GM19238 (cell line): ENCODE results near the gene SHC1.

Experiments
- DNase-seq: peaks from one replicate; pipeline ENCODE4 v3.0.0; 2011; ENCODE audit warnings: low spot score; ENCODE audit not compliant: insufficient read length

Gene SHC1

DNA sequence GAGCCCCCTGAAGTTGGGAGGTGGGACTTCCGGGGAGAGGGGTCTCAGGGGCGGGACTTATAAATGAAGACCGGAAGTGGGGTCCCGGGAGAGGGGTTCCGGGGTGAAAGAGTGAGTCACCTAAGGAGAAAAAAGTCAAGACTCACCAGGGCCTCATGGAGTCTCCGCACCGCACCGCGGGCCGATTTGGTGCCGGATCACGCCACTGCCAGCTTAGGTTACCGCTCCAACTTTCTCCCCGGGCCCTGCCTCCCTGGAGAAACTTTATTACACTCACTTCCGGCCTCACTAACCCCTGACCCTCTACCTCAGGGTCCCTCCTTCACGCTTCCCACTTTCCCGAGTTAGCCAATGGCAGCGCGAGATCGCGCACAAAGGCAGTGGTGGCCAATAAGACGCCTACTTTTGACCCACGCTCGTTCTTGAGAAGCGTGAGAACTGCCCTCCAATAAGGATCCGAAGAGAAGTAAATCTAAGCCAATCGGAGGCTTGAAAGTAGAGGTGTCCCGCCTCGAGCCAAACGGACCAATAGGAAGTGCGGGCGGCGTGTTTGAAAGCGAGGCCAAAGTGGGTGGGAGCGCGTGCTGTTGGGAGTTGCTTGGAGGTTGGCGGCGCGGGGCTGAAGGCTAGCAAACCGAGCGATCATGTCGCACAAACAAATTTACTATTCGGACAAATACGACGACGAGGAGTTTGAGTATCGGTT lies 3.7 kb upstream of the SHC1 start, which contains the start of gene CKS1B:
TSS of gene CKS1B (plus strand) at position 580 of the 706 bp plus-strand sequence. CDS start at position 645, 65 bp downstream.
- DNase-seq, result peak; percentile 95

DNA sequence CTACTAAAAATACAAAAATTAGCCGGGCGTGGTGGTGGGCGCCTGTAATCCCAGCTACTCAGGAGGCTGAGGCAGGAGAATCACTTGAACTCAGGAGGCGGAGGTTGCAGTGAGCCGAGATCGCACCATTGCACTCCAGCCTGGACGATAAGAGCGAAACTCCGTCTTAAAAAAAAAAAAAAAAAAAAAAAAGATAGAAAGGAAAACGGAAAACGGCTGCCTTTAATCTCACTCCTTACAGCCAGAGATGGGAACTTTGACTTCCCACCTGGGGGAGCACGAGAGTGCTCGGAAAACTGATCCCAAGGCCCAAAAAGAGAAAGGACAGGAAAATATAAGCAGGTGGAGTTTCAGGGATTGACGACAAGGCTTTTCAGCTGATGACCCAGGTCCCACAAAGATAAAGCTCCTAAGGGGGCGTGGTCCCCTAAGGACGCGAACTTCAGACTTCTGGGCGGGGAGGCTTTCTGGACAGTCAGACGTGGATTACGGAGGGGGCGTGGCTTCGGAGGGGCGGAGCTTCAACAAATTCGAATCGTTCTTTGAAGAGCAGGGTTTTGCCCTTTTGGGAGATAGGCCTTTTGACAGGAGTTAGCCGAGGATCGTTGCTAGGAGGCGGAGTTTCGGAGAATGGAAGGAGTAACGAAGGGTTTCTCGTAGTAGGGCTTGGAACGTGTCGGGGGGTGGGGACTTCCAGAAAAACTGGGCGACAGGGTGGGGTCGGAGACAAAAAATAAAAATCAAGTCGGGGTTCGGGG lies 3.0 kb upstream of the SHC1 start:
- peak; percentile 81 for DNase-seq

DNA sequence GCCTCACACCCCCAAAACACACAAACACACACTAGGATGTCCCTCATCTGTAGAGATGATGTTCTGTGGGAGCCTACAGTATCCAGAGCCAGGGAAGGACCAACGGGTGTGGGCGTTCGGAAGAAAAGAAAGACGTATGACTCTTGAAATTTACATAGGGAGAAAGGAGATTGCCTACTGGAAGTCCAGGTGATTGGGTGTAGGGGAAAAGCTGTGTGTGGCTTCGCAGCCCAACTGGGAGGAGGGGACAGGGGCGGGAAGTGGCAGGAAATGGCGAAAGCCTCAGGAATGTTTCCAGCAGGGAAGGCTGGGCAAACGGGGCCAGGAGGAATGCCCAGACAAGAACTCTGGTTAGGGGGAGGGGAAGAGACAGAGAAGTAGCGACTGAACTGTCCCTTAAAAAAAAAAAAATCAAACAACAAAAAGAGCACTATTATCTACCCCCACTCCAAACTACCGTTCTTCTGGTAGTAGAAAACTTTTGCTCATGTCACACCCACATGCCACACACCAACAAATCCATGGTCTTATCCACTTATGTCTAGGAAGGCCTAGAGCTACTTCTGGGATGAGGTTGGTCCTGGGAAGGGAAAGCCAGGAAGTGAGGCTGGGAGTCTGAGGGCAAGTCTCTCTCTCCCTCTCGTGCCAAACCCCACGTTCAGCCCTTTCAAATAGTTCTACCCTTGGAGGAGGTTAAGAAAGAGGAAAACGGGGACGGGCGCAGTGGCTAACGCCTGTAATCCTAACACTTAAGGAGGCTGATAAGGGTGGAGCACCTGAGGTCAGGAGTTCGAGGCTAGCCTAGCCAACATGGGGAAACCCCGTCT lies 2.2 kb upstream of the SHC1 start:
- no peak for DNase-seq

DNA sequence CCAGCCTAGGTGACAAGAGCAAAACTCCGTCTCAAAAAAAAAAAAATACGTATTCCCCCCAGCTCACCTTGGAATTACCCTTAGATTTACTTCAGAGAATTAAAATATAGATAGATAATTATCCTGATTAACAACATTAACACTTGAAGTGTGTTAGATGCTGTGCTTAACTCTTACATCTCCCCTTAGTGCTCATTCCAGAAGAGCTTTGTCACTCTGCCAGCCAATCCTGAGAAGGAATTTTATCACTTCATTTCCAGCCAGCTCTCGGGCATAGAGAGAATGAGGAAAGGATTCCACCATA lies 1.6 kb upstream of the SHC1 start:
- DNase-seq, result no peak

DNA sequence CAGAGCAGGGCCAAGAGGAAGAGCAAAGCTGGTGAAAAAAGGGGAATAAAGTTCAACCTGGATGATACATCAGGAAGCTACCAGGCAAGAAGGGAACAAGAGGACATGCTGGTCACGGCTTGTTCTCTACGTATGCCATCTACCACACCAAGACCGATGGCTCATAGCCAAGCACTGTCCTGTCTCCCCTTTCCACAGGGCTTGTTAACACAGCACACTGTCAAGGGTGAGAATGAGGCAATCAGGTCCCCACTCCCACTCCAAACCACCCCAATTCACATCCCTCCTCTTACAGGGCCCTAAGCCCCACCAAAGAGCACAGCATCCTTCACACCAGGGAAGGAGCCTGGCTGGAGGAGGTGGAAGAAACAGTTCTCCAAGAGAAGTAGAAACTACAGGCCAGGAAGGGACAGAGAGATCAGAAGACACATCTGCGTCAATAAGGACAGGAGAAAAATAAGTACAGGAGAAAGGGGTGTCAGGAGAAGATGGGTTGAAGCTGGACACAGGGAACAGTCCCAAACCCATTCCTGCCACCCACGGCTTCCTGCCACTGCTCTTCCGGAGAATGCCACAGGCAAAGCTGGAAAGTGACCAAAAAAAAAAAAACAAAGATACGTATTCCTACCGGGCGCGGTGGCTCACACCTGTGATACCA lies 923 bp upstream of the SHC1 start:
- no peak for DNase-seq

DNA sequence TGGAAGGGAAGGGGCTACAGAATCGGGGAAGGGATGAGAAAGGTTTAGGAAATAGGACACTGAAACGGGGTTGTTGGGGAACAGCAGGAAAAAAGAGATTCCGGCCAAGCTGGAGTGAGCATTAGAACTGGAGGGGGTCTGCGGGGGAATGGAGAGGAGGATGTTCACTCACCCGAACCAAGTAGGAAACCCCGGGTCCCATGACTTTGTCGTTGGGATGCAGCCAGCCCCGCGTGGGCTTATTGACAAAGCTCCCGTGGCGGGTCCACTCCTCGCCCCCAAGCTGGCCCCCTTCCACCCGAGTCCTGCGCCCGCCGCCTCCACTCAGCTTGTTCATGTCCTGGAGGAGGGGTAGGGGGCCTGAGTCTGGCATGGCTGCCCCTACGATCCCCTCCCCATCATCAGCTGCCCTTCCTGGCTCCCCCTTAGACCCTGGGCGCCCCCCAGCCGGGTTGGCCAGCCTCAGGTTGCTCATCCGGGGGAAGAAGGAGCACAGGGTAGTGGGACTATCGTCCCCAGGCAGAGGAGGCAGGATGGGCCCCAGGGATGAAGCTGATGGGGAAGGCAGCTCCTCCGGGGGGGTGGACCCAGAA lies 591 bp downstream of the SHC1 start:
- DNase-seq, result no peak

DNA sequence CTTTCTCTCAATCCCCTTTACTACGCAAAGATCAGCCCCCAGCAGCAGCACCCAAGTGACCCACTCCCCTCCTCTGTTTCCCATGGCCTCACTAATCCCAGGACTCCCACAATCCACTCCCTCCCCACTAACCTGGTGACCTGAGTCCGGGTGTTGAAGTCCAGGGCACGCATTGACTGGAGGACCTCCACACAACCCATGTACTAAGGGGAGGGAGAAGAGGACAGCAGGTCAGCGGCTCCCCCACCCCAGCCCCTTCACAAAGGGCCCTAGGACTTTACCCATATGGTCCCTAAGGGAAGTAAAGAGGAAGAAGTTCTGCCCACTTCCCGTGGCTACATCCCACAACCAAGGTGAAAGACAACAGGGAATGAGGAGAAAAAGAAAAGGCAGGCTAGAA lies 1.3 kb downstream of the SHC1 start:
- DNase-seq, result no peak

DNA sequence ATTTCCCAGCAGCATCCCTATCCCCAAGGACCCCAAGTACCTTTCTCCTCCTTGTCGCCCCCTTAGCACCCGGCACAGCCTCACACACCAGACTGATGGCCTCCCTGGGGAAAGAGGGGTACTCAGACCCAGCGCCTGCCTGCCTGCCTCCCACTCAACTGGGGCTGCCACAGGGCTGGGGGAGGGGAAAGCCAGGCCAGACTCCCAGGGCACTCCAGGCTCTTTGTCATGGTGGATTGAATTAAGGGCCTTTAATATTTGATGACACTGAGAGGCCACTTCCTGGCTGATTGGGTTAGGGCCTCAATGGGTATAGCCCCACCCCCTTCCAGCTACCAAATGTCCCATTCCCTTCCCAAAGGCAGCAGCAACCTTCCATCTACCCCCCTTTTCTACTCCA lies 1.8 kb downstream of the SHC1 start:
- no peak for DNase-seq

DNA sequence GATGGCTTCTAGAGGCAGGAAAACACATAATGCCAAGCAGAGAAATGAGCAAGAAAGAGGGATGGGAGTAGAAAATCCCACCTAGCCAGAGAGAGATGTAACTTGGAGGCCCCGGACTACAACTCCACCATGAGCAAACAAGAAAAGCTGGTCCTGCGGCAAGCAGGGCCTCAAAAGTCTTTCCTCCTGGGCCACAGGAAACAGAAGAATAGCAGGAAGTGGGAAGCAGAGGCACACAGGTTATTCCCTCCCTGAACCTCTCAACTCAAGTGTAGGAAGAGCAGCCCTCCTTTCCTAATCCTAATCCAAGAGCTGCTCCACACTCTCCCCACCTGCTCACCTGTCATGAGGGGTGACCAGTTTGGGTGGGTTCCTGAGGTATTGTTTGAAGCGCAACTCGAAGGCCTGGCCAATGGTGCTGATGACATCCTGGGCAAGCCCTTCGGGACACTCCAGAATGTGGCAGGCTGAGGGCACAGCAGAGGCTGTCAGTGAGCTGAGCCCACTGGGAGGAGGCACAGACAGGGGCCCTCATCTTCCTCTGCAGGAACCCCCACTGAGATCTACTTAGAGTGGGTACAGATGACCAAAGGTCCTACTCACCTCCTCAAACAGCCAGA lies 3.1 kb downstream of the SHC1 start:
- no peak for DNase-seq

DNA sequence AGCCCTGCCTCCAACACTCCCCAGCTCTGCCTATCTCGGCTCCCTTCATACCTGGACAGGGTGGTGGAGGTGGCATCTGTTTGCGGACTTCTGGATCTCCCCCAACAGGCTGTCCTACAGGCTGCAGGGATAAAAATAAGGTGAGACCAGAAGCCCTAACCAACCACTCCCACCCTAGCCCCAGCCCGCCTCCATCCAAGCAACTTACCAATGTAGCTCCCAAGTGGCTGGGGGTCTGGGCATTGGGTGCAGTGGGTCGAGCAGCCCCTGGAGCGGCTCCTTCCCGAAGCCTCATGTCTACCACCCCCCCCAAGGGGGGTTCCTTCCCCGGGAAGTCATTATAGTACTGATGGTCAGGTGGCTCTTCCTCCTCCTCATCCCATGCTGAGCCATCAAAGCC lies 4.4 kb downstream of the SHC1 start:
- DNase-seq, result no peak

DNA sequence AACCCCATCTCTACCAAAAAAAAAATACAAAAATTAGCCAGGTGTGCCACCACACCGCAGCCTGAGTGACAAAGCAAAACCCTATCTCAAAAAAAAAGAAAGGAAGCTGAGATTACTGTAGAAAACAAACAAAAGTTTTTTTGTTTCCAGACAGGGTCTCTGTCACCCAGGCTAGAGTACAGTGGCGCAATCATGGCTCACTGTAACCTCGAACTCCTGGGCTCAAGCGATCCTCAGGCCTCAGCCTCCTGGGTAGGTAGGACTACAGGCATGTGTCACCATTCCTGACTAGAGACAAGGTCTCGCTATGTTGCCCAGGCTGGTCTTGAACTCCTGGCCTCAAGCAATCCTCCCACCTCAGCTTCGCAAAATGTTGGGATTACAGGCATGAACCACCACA lies 6.2 kb downstream of the SHC1 start:
- no peak for DNase-seq

DNA sequence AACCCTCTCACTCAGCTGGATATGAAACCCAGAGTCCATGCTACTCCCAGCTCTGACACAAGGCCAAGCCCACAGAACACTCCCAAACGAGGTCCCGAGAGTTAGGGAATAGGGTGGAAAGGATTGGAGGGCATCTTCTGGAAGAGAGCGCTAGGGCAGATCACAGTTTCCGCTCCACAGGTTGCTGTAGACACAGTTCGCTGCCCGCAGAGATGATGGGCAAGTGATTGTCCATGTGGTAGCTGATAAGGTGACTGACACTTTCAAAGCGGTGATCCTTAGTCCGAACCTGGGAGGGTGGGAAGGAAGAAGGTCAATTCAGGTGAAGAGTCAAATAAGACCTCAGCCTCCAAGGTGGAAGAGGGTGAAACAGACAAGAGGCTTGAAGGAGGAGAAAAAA lies 6.9 kb downstream of the SHC1 start:
- no peak for DNase-seq

DNA sequence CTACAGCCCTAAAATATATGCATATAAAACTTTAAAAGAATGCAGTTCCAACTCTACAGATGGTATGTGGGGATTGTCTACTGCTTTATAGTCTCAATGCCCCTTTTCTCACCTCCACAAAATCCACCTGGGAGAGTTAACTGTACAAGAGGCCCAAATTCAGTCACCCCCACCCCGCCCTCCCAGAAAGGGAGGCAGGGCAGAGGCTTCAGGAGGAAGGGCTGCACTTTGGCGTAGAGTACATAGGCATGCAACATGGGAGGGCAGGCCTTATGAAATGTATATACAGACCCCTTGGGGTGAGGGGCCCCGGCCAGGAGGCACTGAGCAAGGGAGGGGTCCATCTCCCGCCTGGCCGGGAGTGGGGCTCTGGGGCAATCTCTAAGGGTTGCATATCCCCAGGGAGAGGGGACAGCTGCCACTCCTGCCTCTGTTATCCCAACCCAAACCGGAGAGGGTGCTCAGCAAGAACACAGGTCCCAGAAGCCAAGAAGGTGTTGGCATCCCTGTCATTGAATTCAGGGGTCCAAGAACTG lies 7.7 kb downstream of the SHC1 start:
- DNase-seq, result no peak

DNA sequence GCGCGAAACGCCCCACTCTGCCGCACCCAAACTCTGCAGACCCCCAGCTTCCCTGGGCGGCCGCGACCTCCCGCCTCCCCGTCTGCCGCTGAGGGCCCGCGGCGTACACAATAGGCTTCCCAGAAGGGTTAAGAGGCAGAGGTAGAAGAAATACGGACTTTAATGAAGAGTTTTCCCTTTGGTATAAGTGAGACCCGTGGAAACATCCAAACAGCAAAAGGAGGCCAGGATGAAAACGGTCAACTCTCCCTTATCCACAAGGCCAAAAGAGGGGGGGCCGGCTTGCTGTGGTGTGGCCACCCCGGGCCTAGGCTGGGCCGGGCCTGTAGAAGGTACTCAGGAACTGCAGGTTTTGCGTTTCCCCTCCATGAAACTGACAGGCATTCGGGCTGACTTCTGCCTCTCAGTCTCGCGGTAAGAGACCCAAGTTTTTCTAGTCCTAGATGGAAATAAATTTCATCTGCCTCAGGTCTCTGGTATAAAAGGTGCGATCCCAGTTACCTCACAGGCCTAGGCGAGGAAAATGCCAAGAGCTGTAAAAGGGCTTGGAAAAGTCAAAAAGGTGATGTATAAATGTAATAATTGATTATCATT lies 8.3 kb downstream of the SHC1 start:
- DNase-seq, result no peak

DNA sequence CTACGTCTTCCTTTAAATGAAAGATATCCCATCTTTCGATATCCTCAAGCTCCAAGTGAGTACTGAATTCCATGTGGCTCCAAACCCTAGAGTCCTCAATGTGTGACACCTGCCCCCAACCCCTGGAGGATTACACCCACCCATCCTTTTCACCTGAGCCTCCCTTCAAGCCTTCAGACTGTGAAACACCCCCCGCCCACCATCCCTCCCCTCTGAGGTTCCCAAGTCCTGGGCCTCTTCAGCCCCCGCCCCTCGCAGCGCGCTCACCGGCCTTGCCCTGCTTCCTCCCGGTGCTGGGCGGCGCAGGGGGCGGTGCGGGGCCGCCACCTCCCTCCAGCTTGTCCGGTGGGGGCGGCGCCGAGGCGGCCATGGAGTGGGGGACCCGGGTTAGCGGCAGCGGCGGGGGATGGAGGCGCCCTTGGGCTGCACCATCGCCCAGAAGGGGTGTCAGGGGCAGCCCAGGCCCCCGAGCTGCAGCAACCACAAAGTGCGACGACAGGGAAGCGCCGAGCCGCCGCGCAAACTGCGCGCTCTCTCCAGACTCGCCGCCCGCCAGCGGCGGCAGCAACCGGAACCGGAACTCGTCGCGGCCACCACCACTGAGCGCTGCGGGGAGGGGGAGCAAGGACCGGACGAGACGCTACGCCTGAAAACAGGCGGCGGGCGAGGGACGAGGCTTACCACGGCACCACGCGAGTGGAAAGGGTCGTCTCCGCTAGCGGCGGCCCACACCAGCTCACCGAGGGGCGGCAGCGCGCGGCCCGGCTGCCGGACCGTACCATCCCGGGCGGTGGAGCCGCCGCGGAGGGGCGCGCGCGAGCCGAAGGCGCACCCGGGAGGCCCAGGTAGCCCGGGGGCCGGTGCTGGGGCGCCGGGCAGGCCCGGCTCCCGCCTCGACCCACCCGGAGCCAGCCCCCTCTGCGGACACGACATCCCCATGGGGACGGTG lies 9.1 kb downstream of the SHC1 start, which contains the start of gene PYGO2:
TSS of gene PYGO2 (minus strand) at position 576 of the 949 bp plus-strand sequence. CDS start at position 370, 206 bp downstream.
- peak; percentile 92 for DNase-seq

DNA sequence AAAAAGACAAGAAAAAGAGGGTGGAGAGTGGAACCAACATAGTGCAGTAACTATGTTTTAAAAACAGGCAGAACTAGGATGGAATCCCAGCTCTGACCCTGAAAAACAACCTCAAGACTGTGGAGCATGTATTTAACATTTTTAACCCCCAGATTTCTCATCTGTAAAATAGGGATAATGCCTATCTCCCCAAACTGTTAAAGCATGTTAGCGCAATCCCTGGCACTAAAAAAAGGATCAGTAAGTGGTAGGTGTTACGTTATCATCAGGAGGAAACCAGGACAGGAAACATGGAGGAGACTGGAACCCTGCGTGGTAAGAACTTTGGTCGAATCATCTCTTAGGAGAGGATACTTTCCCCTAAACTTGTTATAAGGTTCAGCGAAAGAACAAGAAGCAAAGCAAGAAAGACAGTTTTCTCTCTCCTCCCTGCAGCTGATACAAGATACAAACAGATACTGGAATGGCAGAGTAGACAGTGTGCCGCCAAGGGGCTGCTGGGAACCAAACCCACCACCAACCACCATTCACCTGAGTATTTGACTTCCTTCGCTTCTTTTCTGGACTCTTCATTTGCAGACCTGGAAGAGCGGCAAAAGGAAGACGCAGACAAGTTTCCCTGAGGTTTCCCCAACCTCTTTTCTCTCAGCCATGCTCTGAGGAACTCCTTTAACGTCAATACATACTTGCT lies 10.0 kb downstream of the SHC1 start:
- DNase-seq, result no peak

DNA sequence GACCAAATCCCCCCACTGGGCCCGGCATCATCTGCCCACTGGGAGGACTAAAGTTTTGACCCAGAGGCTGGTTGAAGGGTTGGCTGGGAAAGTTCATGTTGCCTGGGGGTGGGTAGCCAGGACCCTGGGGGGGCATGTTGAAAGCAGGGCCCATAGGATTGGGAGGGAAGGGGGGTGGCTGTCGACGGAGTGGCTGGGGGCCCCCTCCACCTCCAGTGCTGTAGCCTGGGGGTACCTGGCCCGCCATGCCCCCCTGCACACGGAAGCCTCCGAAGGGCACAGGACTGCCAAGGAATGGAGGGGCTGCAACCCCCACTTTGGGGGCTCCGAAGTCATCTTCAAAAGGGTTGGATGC lies 11.1 kb downstream of the SHC1 start:
- no peak for DNase-seq

DNA sequence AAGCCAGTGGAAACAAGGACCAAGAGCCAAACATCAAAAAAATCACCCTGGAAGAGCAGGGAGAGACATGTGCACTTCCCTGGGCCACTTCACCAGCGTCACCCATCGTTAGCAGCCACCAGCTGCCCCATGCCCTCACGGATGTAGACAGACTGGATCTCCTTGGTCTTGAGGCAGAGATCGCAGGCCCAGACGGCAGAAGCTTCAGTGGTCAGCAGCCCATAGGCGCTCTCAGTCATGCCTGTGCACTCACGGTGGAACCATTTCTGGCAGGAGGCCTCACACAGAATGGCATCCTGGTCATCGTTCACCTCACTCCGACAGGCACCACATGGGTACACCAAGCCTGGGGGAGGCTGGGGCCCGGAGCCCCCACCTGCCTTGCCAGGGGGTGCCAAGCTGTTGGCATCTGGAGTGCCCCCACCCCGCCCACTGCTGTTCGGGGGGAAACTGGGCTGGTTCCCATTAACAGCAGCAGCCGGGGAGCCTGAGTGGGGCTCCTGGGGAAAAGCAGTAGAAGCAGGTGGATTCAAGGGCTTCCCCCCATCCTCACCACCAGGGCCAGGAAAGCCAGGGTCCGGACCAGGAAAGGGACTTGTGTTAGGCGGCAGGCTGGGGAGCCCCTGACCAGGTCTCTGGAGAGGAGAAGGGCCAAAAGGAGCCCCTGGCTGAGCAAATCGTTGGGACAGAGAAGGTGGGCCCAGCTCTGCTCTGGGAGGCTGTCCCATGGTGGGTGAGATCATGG lies 11.7 kb downstream of the SHC1 start:
- DNase-seq, result no peak
